GM12878 (cell line): ENCODE data around the gene NOS1AP. TPM values are rescaled to one million over a fixed set of nuclear protein-coding genes. Genes with fewer than 3 reads are reported as not detected.
A peak's percentile ranks its signal among the peaks of the same experiment; 100 is the strongest.

Experiments used
- ATAC-seq: fragments of 200-7000 bp; cut with Tn5 transposase; 3 replicates; pipeline ENCODE4 v1.9.1; 2020; ENCODE audit warnings: mild to moderate bottlenecking, moderate library complexity
- BruUV-seq: library from RNA; stranded (reverse); fragments of 400-500 nt; replicated peaks from 2 replicates; lab custom pipeline; 2021; lab: Mats Ljungman, UMichigan
- CTCF ChIA-PET: fragments of 300-600 bp; sonication (Branson Sonifier 250); formaldehyde crosslinking; extraction: SDS; loops from one replicate; lab custom pipeline; 2021; ENCODE audit warnings: inconsistent platforms; lab: Yijun Ruan, JAX
- POLR2A ChIA-PET: fragments of 350-600 bp; formaldehyde crosslinking; extraction: SDS; loops from one replicate; lab custom pipeline; 2021; ENCODE audit warnings: inconsistent platforms; lab: Charles Lee
- RAD21 ChIA-PET: fragments of 300-600 bp; sonication (Branson Sonifier 250); formaldehyde crosslinking; loops from one replicate; lab custom pipeline; 2023; ENCODE audit warnings: antibody characterized with exemption; ENCODE audit not compliant: unreplicated experiment; lab: Charles Lee
- SMC1A ChIA-PET: fragments of 300-600 bp; sonication (Branson Sonifier 250); formaldehyde crosslinking; loops from one replicate; lab custom pipeline; 2023; ENCODE audit not compliant: unreplicated experiment, uncharacterized antibody; lab: Charles Lee
- DNase-seq: peaks from one replicate; pipeline ENCODE4 v3.0.0-alpha.2; 2011; ENCODE audit warnings: low read depth, low spot score
- FAIRE-seq: peaks from 3 replicates; lab custom pipeline; 2011; peaks lifted over from hg19 to GRCh38; lab: Jason Lieb, UNC
- H2AFZ ChIP-seq: 2 replicates; pipeline ENCODE4 v1.6.0; 2011; ENCODE audit warnings: low read depth, low read length, control low read depth; ENCODE audit not compliant: control insufficient read depth
- H3K27ac ChIP-seq: 2 replicates; pipeline ENCODE4 v1.5.1; 2011; ENCODE audit warnings: control low read depth; ENCODE audit not compliant: control insufficient read depth, insufficient read depth
- H3K27me3 ChIP-seq, 2 experiments: replicated peaks in 1 of 2; 2 replicates each; pipeline versions ENCODE4 v1.6.0 to v1.6.1; 2011; ENCODE audit warnings: low read length in 1 of 2; ENCODE audit not compliant: control insufficient read depth in 2 of 2, insufficient read depth in 2 of 2
- H3K36me3 ChIP-seq, 2 experiments: 2 replicates each; pipeline ENCODE4 v1.5.1; 2011; ENCODE audit warnings: low read length in 1 of 2; ENCODE audit not compliant: control insufficient read depth in 2 of 2, insufficient read depth in 2 of 2
- H3K4me1 ChIP-seq: 2 replicates; pipeline ENCODE4 v1.6.1; 2011; ENCODE audit warnings: mild to moderate bottlenecking, low read length, moderate library complexity, mixed read lengths; ENCODE audit not compliant: control insufficient read depth, insufficient read depth
- H3K4me2 ChIP-seq: 2 replicates; pipeline ENCODE4 v1.6.0; 2011; ENCODE audit warnings: control low read depth; ENCODE audit not compliant: control insufficient read depth, insufficient read depth
- H3K4me3 ChIP-seq: fragments of 200-600 bp; sonication (generic); 2 replicates; pipeline ENCODE4 v1.5.1; 2016
- H3K79me2 ChIP-seq: 2 replicates; pipeline ENCODE4 v1.6.0; 2011; ENCODE audit warnings: low read length; ENCODE audit not compliant: control insufficient read depth, insufficient read depth
- H3K9ac ChIP-seq: 2 replicates; pipeline ENCODE4 v1.8.0; 2011; ENCODE audit warnings: low read length, control low read depth, mixed read lengths; ENCODE audit not compliant: control insufficient read depth, insufficient read depth
- H3K9me3 ChIP-seq: replicated peaks from 3 replicates; pipeline ENCODE4 v1.5.1; 2011; ENCODE audit warnings: mild to moderate bottlenecking, low read length; ENCODE audit not compliant: control insufficient read depth, insufficient read depth
- H4K20me1 ChIP-seq: 2 replicates; pipeline ENCODE4 v1.6.0; 2011; ENCODE audit not compliant: control insufficient read depth, insufficient read depth
- EED ChIP-seq: sonication (generic); IDR thresholded peaks from 2 replicates; pipeline ENCODE4 v1.6.1; 2016; ENCODE audit warnings: antibody characterized with exemption, low read depth
- EGR1 ChIP-seq, 2 experiments: IDR thresholded peaks; 1 replicate in 1 of 2; 2 replicates in 1 of 2; pipeline ENCODE4 v1.6.1; 2011 to 2012; ENCODE audit warnings: low read depth in 2 of 2, low read length in 2 of 2, borderline replicate concordance in 1 of 2, mild to moderate bottlenecking in 1 of 2, moderate library complexity in 1 of 2
- ETV6 ChIP-seq, 2 experiments: fragments of 450-650 bp in 1 of 2; IDR thresholded peaks in 1 of 2; conservative IDR thresholded peaks in 1 of 2; 2 replicates each; pipeline ENCODE4 v1.6.1; 2014; ENCODE audit warnings: antibody characterized with exemption in 1 of 2, borderline replicate concordance in 1 of 2, low read depth in 1 of 2, mild to moderate bottlenecking in 1 of 2, moderate library complexity in 1 of 2
- IKZF1 ChIP-seq: fragments of 450-650 bp; conservative IDR thresholded peaks from 2 replicates; pipeline ENCODE4 v1.6.1; 2017; ENCODE audit warnings: antibody characterized with exemption, mild to moderate bottlenecking
- JUND ChIP-seq: IDR thresholded peaks from 2 replicates; pipeline ENCODE4 v1.6.1; 2012; ENCODE audit warnings: low read depth, mild to moderate bottlenecking, low read length, improper control_type of control experiment, moderate library complexity
- MXI1 ChIP-seq: fragments of 150-350 bp; IDR thresholded peaks from 2 replicates; pipeline ENCODE4 v1.6.1; 2011; ENCODE audit warnings: low read depth, mild to moderate bottlenecking, inconsistent platforms, low read length, improper control_type of control experiment
- NR2C1 ChIP-seq: fragments of 450-650 bp; IDR thresholded peaks from 2 replicates; pipeline ENCODE4 v1.6.1; 2017; ENCODE audit warnings: antibody characterized with exemption, mild to moderate bottlenecking, moderate library complexity
- SPI1 ChIP-seq: IDR thresholded peaks from 2 replicates; pipeline ENCODE4 v1.6.1; 2011; ENCODE audit warnings: low read depth, mild to moderate bottlenecking, low read length, moderate library complexity, borderline replicate concordance; ENCODE audit not compliant: insufficient read depth
- SREBF1 ChIP-seq: IDR thresholded peaks from 2 replicates; pipeline ENCODE4 v1.6.1; 2012; ENCODE audit warnings: mild to moderate bottlenecking, low read length
- YY1 ChIP-seq: IDR thresholded peaks from 2 replicates; pipeline ENCODE4 v1.6.1; 2011; ENCODE audit warnings: low read depth, mild to moderate bottlenecking, low read length
- WGBS: methylation state at CpG from one replicate; pipeline ENCODE4 v1.1.6; 2016; ENCODE audit warnings: low lambda C conversion rate; ENCODE audit not compliant: insufficient replicate concordance, insufficient coverage; ENCODE audit errors: missing lambda C conversion rate; 5-methylcytosine and 5-hydroxymethylcytosine counted together
- in situ Hi-C: fragments of 300-500 bp; cut with MboI; formaldehyde crosslinking; loops from 9 replicates; pipeline ENCODE4 v1.14.3; 2018; ENCODE audit warnings: mixed read lengths
- intact Hi-C: fragments of 100-400 bp; cut with micrococcal nuclease; formaldehyde crosslinking; loops from one replicate; pipeline ENCODE4 v1.14.2; 2022; ENCODE audit not compliant: unreplicated experiment
- polyA plus RNA-seq, 11 experiments: library from polyadenylated mRNA; depleted of rRNA in 4 of 11; unstranded in 6 of 11; stranded (reverse) in 5 of 11; fragments of >200 nt; fragmentation: Nextera tagmentation in 4 of 11; fragmentation: Illumina TruSeq in 1 of 11; extraction: Ambion mirVana in 4 of 11; extraction: Trizol in 1 of 11; gene quantifications; 1 replicate in 1 of 11; 2 replicates in 10 of 11; pipeline versions ENCODE4 v1.2.1 to v1.2.3, GENCODE V29; 2011 to 2016; ENCODE audit warnings: inconsistent platforms in 2 of 11, missing spikeins in 2 of 11, low read depth in 1 of 11
- total RNA-seq, 4 experiments: library from RNA; depleted of rRNA in 3 of 4; stranded (reverse); fragments of >200 nt in 3 of 4; fragmentation: Illumina TruSeq in 1 of 4; extraction: Trizol in 1 of 4; gene quantifications; 2 replicates each; pipeline versions ENCODE4 v1.2.1 to v1.2.3, GENCODE V29; 2013 to 2021
- TF ChIP-seq, protein P1 (sequence below): fragments of 450-650 bp; IDR thresholded peaks from 2 replicates; pipeline ENCODE4 v1.6.1; 2017; ENCODE audit warnings: low read depth, mild to moderate bottlenecking, moderate library complexity
- TF ChIP-seq, protein P2 (sequence below): fragments of 450-650 bp; IDR thresholded peaks from 2 replicates; pipeline ENCODE4 v1.6.1; 2016; ENCODE audit warnings: mild to moderate bottlenecking

NOS1AP gene
- total and polyA plus RNA-seq, 10 of the 15 experiments (the other 5 are each of a cell fraction or from before 2014, with no cell fraction given): 0.03 to 0.15 TPM; not detected in 8

DNA sequence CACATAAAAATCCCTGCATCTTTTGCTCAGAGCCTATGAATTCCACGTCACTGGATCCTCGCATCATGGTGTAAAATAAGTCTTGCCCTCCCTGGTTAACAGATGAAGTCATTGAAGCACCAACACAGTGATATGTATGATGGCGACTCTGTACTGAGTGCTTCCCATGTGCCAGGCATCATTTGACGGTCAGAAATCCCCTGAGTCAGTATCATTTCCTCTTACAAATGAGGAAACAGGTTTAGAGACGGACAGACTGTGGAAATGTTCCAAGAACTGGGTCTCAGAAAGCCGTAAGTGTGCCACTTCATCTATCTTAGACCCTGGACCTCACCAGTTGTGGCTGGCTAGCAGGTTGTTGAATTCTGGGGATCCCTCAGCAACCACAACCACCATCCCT lies 40.8 kb upstream of the NOS1AP start:
- no peak overlapping the region for H3K27ac ChIP-seq
- H3K4me1 ChIP-seq: peaks cover 5% of the 10 kb centered on the region
- no peak overlapping the region for H3K4me2 ChIP-seq
- no peaks in the 10 kb centered on the region; the same call in 1 of the 3 replicates for H3K9me3 ChIP-seq
- H3K4me3 ChIP-seq: no peak overlapping the region
- ChIA-PET SMC1A (no interaction called here), RAD21 (no interaction called here), CTCF (interaction anchor here (0.7 to 1.5 kb wide), 3 partner anchors 8 to 236 kb away, joined by 3 to 6 read pairs (median 4); no protein-coding TSS in a partner anchor), POLR2A (no interaction called here)
- intact Hi-C loops (no loop called here), in situ Hi-C loops (no loop called here)
- peak; percentile 57 for FAIRE-seq
- peak; percentile 75 for ATAC-seq
- peak; percentile 38 for DNase-seq
- H4K20me1 ChIP-seq: no peaks in the 10 kb centered on the region
- no peaks in the 10 kb centered on the region for H3K36me3 ChIP-seq
- no peak overlapping the region for H3K9ac ChIP-seq
- 3% methylated on average over 6 of the region's 6 CpGs for WGBS
- BruUV-seq: no TSS peak
- H3K27me3 ChIP-seq: peaks cover 4 to 12% of the 10 kb centered on the region in 2 experiments; a peak in 3 of 4 replicates
- TF ChIP-seq ETV6 (conservative IDR thresholded peaks at IDR 0.05 in 1 of 2, IDR thresholded peaks at IDR 0.05 in 1 of 2; ENCODE audit: borderline replicate concordance in 1 of 2, low read depth in 1 of 2): peak in 1 of 2 experiments; percentile 34; a peak in 1 of 4 replicates
- TF ChIP-seq SREBF1: no peak
- TF ChIP-seq, protein P1, sequence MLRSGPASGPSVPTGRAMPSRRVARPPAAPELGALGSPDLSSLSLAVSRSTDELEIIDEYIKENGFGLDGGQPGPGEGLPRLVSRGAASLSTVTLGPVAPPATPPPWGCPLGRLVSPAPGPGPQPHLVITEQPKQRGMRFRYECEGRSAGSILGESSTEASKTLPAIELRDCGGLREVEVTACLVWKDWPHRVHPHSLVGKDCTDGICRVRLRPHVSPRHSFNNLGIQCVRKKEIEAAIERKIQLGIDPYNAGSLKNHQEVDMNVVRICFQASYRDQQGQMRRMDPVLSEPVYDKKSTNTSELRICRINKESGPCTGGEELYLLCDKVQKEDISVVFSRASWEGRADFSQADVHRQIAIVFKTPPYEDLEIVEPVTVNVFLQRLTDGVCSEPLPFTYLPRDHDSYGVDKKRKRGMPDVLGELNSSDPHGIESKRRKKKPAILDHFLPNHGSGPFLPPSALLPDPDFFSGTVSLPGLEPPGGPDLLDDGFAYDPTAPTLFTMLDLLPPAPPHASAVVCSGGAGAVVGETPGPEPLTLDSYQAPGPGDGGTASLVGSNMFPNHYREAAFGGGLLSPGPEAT: 0 out of 2 replicates have a peak, but pooled peaks have one; percentile 18
- TF ChIP-seq YY1: 0 out of 2 replicates have a peak, but pooled peaks have one; percentile 16
- TF ChIP-seq EED: no peak
- TF ChIP-seq, protein P2, sequence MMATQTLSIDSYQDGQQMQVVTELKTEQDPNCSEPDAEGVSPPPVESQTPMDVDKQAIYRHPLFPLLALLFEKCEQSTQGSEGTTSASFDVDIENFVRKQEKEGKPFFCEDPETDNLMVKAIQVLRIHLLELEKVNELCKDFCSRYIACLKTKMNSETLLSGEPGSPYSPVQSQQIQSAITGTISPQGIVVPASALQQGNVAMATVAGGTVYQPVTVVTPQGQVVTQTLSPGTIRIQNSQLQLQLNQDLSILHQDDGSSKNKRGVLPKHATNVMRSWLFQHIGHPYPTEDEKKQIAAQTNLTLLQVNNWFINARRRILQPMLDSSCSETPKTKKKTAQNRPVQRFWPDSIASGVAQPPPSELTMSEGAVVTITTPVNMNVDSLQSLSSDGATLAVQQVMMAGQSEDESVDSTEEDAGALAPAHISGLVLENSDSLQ: no peak
- TF ChIP-seq EGR1 (IDR thresholded peaks at IDR 0.05; ENCODE audit: borderline replicate concordance in 1 of 2, low read depth in 2 of 2, low read length in 2 of 2): no peak
- no peak for TF ChIP-seq NR2C1
- TF ChIP-seq JUND: no peak
- TF ChIP-seq IKZF1: peak; percentile 28; the same call in 1 of the 2 replicates
- no peak for TF ChIP-seq MXI1
- TF ChIP-seq SPI1: peak; percentile 82
- no peak overlapping the region for H2AFZ ChIP-seq
- H3K79me2 ChIP-seq: no peaks in the 10 kb centered on the region
